Stimulated activated CD4-positive, alpha-beta T cell treated with anti-CD3 and anti-CD28 coated beads, TNF-alpha, amount 100 ng/mL, for 1 hour (primary cell): ENCODE results near the gene RAB11B.
"Not testable (repeated sequence)": the region's sequence is repeated elsewhere in the genome, so short reads cannot be mapped to it uniquely, and the experiment has no call there.

Source experiments
- DNase-seq, 3 donors: peaks; one replicate each; pipeline ENCODE4 v3.0.0-alpha.2; 2020; ENCODE audit warnings: low read depth in 3 of 3, low spot score in 1 of 3

The RAB11B gene

GRCh38 chr19:8370176-8371010 lies 19.8 kb upstream of the RAB11B start:
- no peak for DNase-seq

GRCh38 chr19:8371011-8371804 lies 19.0 kb upstream of the RAB11B start:
- DNase-seq = no peak

- DNase-seq = no peak
Measured at GRCh38 chr19:8373867-8374813, 16.0 kb upstream of the RAB11B start.

- not testable (repeated sequence) for DNase-seq
Measured at GRCh38 chr19:8375766-8376165, 14.4 kb upstream of the RAB11B start.

GRCh38 chr19:8376373-8376974 lies 13.7 kb upstream of the RAB11B start:
- not testable (repeated sequence) for DNase-seq

- DNase-seq = no peak
Measured at GRCh38 chr19:8377598-8377997, 12.6 kb upstream of the RAB11B start.

- not testable (repeated sequence) for DNase-seq
Measured at GRCh38 chr19:8379156-8379891, 10.8 kb upstream of the RAB11B start.

- DNase-seq = not testable (repeated sequence)
Measured at GRCh38 chr19:8384569-8384968, 5.6 kb upstream of the RAB11B start.

- DNase-seq = not testable (repeated sequence)
Measured at GRCh38 chr19:8385103-8385502, 5.1 kb upstream of the RAB11B start.

- not testable (repeated sequence) for DNase-seq
Measured at GRCh38 chr19:8385566-8385965, 4.6 kb upstream of the RAB11B start.

- DNase-seq = not testable (repeated sequence)
Measured at GRCh38 chr19:8386419-8386818, 3.7 kb upstream of the RAB11B start.

GRCh38 chr19:8386990-8387389 lies 3.2 kb upstream of the RAB11B start:
- no peak for DNase-seq

GRCh38 chr19:8387688-8388611 lies 2.2 kb upstream of the RAB11B start:
- no peak for DNase-seq

GRCh38 chr19:8388612-8388958 lies 1.6 kb upstream of the RAB11B start:
- no peak for DNase-seq

- peak; percentile 81 to 95 (median 82) for DNase-seq
Measured at GRCh38 chr19:8390617-8390981, 439 bp downstream of the RAB11B start.

GRCh38 chr19:8391198-8392016 lies 1.2 kb downstream of the RAB11B start:
- no peak for DNase-seq

- no peak for DNase-seq
Measured at GRCh38 chr19:8392017-8392591, 1.9 kb downstream of the RAB11B start.
